K562 (cell line): ENCODE measurements around the gene EXTL1. TPM values are rescaled to one million over a fixed set of nuclear protein-coding genes. Genes with fewer than 3 reads are reported as not detected.
A peak's percentile ranks its signal among the peaks of the same experiment; 100 is the strongest.

Experiments used
- ATAC-seq: fragments of 200-7000 bp; cut with Tn5 transposase; 3 replicates; pipeline ENCODE4 v1.9.1; 2020; ENCODE audit warnings: moderate library complexity
- BruUV-seq: library from RNA; stranded (reverse); fragments of 400-500 nt; replicated peaks from 2 replicates; lab custom pipeline; 2021; lab: Mats Ljungman, UMichigan
- CTCF ChIA-PET: fragments of 300-600 bp; formaldehyde crosslinking; extraction: SDS; loops from one replicate; lab custom pipeline; 2021; ENCODE audit warnings: low intra/inter-chr PET ratio; lab: Yijun Ruan, JAX
- POLR2A ChIA-PET: fragments of 300-600, 350-650 bp; sonication (Branson Sonifier 250); formaldehyde crosslinking; extraction: SDS; loops from one replicate; lab custom pipeline; 2021; ENCODE audit warnings: antibody characterized with exemption, inconsistent platforms; lab: Yijun Ruan, JAX
- DNase-seq, 4 experiments: peaks; one replicate each; pipeline versions ENCODE4 v3.0.0 to v3.0.0-alpha.2; 2011 to 2018; ENCODE audit warnings: low spot score in 3 of 4, mixed read lengths in 3 of 4; ENCODE audit errors: extremely low read depth in 1 of 4
- FAIRE-seq: peaks from 2 replicates; lab custom pipeline; 2011; peaks lifted over from hg19 to GRCh38; lab: Jason Lieb, UNC
- H2AFZ ChIP-seq: 2 replicates; pipeline ENCODE4 v1.6.0; 2011; ENCODE audit warnings: low read depth, low read length, control low read depth, inconsistent platforms
- H3K27ac ChIP-seq: fragments of 200-600 bp; 3 replicates; pipeline ENCODE4 v1.8.0; 2011; ENCODE audit warnings: low read depth, mild to moderate bottlenecking, control low read depth, inconsistent platforms, low read length, moderate library complexity, mixed read lengths; ENCODE audit errors: extremely low read depth
- H3K27me3 ChIP-seq, 2 experiments: fragments of 300-600 bp in 1 of 2; 2 replicates in 1 of 2; 3 replicates in 1 of 2; pipeline versions ENCODE4 v1.6.0 to v1.8.0; 2011; ENCODE audit warnings: inconsistent platforms in 2 of 2, low read length in 2 of 2, mild to moderate bottlenecking in 1 of 2, mixed read lengths in 1 of 2, moderate library complexity in 1 of 2; ENCODE audit not compliant: control insufficient read depth in 2 of 2, insufficient read depth in 2 of 2
- H3K36me3 ChIP-seq: fragments of 300-600 bp; 3 replicates; pipeline ENCODE4 v1.8.0; 2011; ENCODE audit warnings: mild to moderate bottlenecking, low read length, inconsistent platforms; ENCODE audit not compliant: control insufficient read depth, insufficient read depth
- H3K4me1 ChIP-seq, 2 experiments: fragments of 200-600 bp in 1 of 2; replicated peaks in 1 of 2; 2 replicates in 1 of 2; 3 replicates in 1 of 2; pipeline versions ENCODE4 v1.5.1 to v1.8.0; 2011; ENCODE audit warnings: inconsistent platforms in 2 of 2, low read length in 2 of 2, mild to moderate bottlenecking in 1 of 2, mixed read lengths in 1 of 2, moderate library complexity in 1 of 2; ENCODE audit not compliant: control insufficient read depth in 2 of 2, insufficient read depth in 2 of 2
- H3K4me2 ChIP-seq: 2 replicates; pipeline ENCODE4 v1.6.1; 2011; ENCODE audit warnings: low read length, control low read depth, inconsistent platforms, mixed read lengths; ENCODE audit not compliant: insufficient read depth
- H3K4me3 ChIP-seq: fragments of 200-600 bp; sonication (generic), shearing (Covaris generic); 2 replicates; pipeline ENCODE4 v1.5.1; 2016; ENCODE audit warnings: control low read depth, inconsistent platforms
- H3K79me2 ChIP-seq: fragments of 200-600 bp; 3 replicates; pipeline ENCODE4 v1.8.0; 2011; ENCODE audit warnings: low read length, inconsistent platforms; ENCODE audit not compliant: control insufficient read depth, insufficient read depth
- H3K9ac ChIP-seq, 2 experiments: 2 replicates each; pipeline versions ENCODE4 v1.6.0 to v1.6.1; 2011; ENCODE audit warnings: low read depth in 2 of 2, low read length in 2 of 2, control low read depth in 1 of 2, inconsistent platforms in 1 of 2, mild to moderate bottlenecking in 1 of 2, mixed read lengths in 1 of 2; ENCODE audit not compliant: insufficient read depth in 1 of 2
- H3K9me1 ChIP-seq: one replicate; pipeline ENCODE4 v1.6.0; 2011; ENCODE audit warnings: inconsistent platforms, mild to moderate bottlenecking, low read length, moderate library complexity; ENCODE audit not compliant: control insufficient read depth, insufficient read depth
- H3K9me3 ChIP-seq: replicated peaks from 2 replicates; pipeline ENCODE4 v1.5.1; 2011; ENCODE audit warnings: low read depth, low read length, inconsistent platforms; ENCODE audit not compliant: control insufficient read depth, insufficient read depth
- H4K20me1 ChIP-seq: replicated peaks from 2 replicates; pipeline ENCODE4 v1.6.1; 2011; ENCODE audit warnings: low read length, inconsistent platforms, mixed read lengths; ENCODE audit not compliant: control insufficient read depth, insufficient read depth
- DACH1 ChIP-seq: fragments of 450-650 bp; IDR thresholded peaks from 2 replicates; pipeline ENCODE4 v1.6.1; 2018; ENCODE audit not compliant: partially characterized antibody
- E2F6 ChIP-seq, 2 experiments: IDR thresholded peaks; 2 replicates each; pipeline ENCODE4 v1.6.1; 2011; ENCODE audit warnings: borderline replicate concordance in 1 of 2, control low read depth in 1 of 2, low read depth in 1 of 2, low read length in 1 of 2, mild to moderate bottlenecking in 1 of 2, mixed read lengths in 1 of 2, moderate library complexity in 1 of 2; ENCODE audit not compliant: insufficient read depth in 1 of 2, insufficient read length in 1 of 2, poor library complexity in 1 of 2, severe bottlenecking in 1 of 2; ENCODE audit errors: extremely low read depth in 1 of 2
- FOXJ2 ChIP-seq: fragments of 200-800 bp; sonication (Bioruptor generic); IDR thresholded peaks from 2 replicates; pipeline ENCODE4 v1.6.1; 2016; ENCODE audit warnings: missing genetic modification characterization, missing compliant biosample characterization
- HINFP ChIP-seq: fragments of 450-650 bp; conservative IDR thresholded peaks from 2 replicates; pipeline ENCODE4 v1.6.1; 2016; ENCODE audit warnings: missing genetic modification characterization, low read depth, mild to moderate bottlenecking, control low read depth, missing compliant biosample characterization
- MCM2 ChIP-seq: fragments of 450-650 bp; IDR thresholded peaks from 2 replicates; pipeline ENCODE4 v1.6.1; 2017; ENCODE audit warnings: low read depth, mild to moderate bottlenecking
- RB1 ChIP-seq: fragments of 450-650 bp; IDR thresholded peaks from 2 replicates; pipeline ENCODE4 v1.6.1; 2017; ENCODE audit warnings: low read depth, mild to moderate bottlenecking
- RHOXF2B ChIP-seq: fragments of 250-450 bp; sonication (Bioruptor Pico); conservative IDR thresholded peaks from 2 replicates; pipeline ENCODE4 v1.5.1; 2021
- XRCC5 ChIP-seq: fragments of 200-400 bp; formaldehyde crosslinking; IDR thresholded peaks from 2 replicates; pipeline ENCODE4 v1.6.1; 2017; ENCODE audit warnings: low read depth, mild to moderate bottlenecking, low read length
- ZNF263 ChIP-seq: sonication (generic); formaldehyde crosslinking; IDR thresholded peaks from 2 replicates; pipeline ENCODE4 v1.8.0; 2022; ENCODE audit warnings: mild to moderate bottlenecking, missing genetic modification reagents, borderline replicate concordance
- ZNF696 ChIP-seq: fragments of 250-450 bp; sonication (Bioruptor Pico); conservative IDR thresholded peaks from 2 replicates; pipeline ENCODE4 v1.4.0; 2020; ENCODE audit warnings: mild to moderate bottlenecking, moderate library complexity
- ZNF780A ChIP-seq: fragments of 250-450 bp; sonication (Bioruptor Pico); IDR thresholded peaks from 2 replicates; pipeline ENCODE4 v1.5.0; 2021; ENCODE audit warnings: mild to moderate bottlenecking
- WGBS: fragments of 100-300 bp; shearing (Covaris generic); methylation state at CpG from one replicate; pipeline ENCODE4 v1.1.6; 2016; ENCODE audit warnings: low coverage, mixed read lengths; ENCODE audit not compliant: insufficient coverage; ENCODE audit errors: missing lambda C conversion rate; 5-methylcytosine and 5-hydroxymethylcytosine counted together
- in situ Hi-C: fragments of 300-500 bp; cut with MboI; formaldehyde crosslinking; loops from 4 replicates; pipeline ENCODE4 v1.15.0; 2018; ENCODE audit warnings: inconsistent platforms, mixed read lengths
- intact Hi-C: fragments of 100-400 bp; cut with micrococcal nuclease; formaldehyde crosslinking; loops from 2 replicates; pipeline ENCODE4 v1.14.2; 2022
- polyA plus RNA-seq, 8 experiments: library from polyadenylated mRNA; depleted of rRNA in 4 of 8; stranded (reverse) in 5 of 8; unstranded in 3 of 8; fragments of >200 nt; fragmentation: Nextera tagmentation in 2 of 8; fragmentation: Illumina TruSeq in 1 of 8; extraction: Ambion mirVana in 2 of 8; extraction: Trizol in 1 of 8; gene quantifications; 2 replicates each; pipeline versions ENCODE4 v1.2.1 to v1.2.3, GENCODE V29; 2011 to 2014; ENCODE audit warnings: inconsistent platforms in 1 of 8, missing spikeins in 1 of 8
- total RNA-seq, 7 experiments: library from RNA; depleted of rRNA in 6 of 7; stranded (reverse); fragments of >200 nt in 6 of 7; fragmentation: Illumina TruSeq in 2 of 7; extraction: Trizol in 2 of 7; gene quantifications; 2 replicates each; pipeline versions ENCODE4 v1.2.1 to v1.2.3, GENCODE V29; 2011 to 2021; ENCODE audit warnings: low replicate concordance in 1 of 7

EXTL1 gene
- total and polyA plus RNA-seq, 9 of the 15 experiments (the other 6 are each of a cell fraction or from before 2014, with no cell fraction given), result 0.04 to 0.23 (median 0.08) TPM; not detected in 3

GRCh38 chr1:26035203-26035958, 13.8 kb downstream of the EXTL1 start:
- peak; percentile 98 to 100 (median 99) for DNase-seq
- no peaks in the 10 kb centered on the region for H3K9me3 ChIP-seq
- H3K79me2 ChIP-seq, result peaks cover 8% of the 10 kb centered on the region; the same call in 2 of the 3 replicates
- peak overlapping the region; percentile 98 for H2AFZ ChIP-seq
- CTCF ChIA-PET, result interaction anchor here (0.6 to 3.9 kb wide), 8 partner anchors 70 to 165 kb away, joined by 3 to 65 read pairs (median 4); no protein-coding TSS in a partner anchor
- no peaks in the 10 kb centered on the region for H4K20me1 ChIP-seq
- ATAC-seq, result peak; percentile 96
- peaks cover 26 to 59% of the 10 kb centered on the region in 2 experiments for H3K4me1 ChIP-seq
- H3K4me3 ChIP-seq, result peak overlapping the region; percentile 77
- peak overlapping the region; percentile 93 to 96 for H3K9ac ChIP-seq
- POLR2A ChIA-PET, result interaction anchor here (0.6 to 3.1 kb wide), 21 partner anchors 9 to 286 kb away, joined by 3 to 23 read pairs (median 4); partner anchors contain the start of genes CEP85, PDIK1L and SLC30A2
- no peaks in the 10 kb centered on the region for H3K27me3 ChIP-seq
- peak; percentile 90 for FAIRE-seq
- peak overlapping the region; percentile 99 for H3K4me2 ChIP-seq
- no peaks in the 10 kb centered on the region for H3K9me1 ChIP-seq
- H3K27ac ChIP-seq, result peak overlapping the region; percentile 87
- intact Hi-C loops (no loop called here), in situ Hi-C loops (no loop called here)
- H3K36me3 ChIP-seq, result no peaks in the 10 kb centered on the region
- BruUV-seq, result TSS peak; percentile 79
- under 1% methylated on average over 58 of the region's 60 CpGs for WGBS
- TF ChIP-seq DACH1 (no peak), ZNF780A (CRISPR knock-in tag) (no peak), XRCC5 (no peak), MCM2 (no peak), FOXJ2 (no peak), ZNF263 (CRISPR knock-in tag) (peak; percentile 10; the same call in 1 of the 2 replicates), E2F6 (IDR thresholded peaks at IDR 0.05; ENCODE audit: borderline replicate concordance in 1 of 2, extremely low read depth in 1 of 2, insufficient read depth in 1 of 2, insufficient read length in 1 of 2, low read depth in 1 of 2, low read length in 1 of 2, poor library complexity in 1 of 2, severe bottlenecking in 1 of 2) (peak; percentile 66 to 88), RB1 (peak; percentile 76; the same call in 1 of the 2 replicates), HINFP (tag) (no peak; the same call in 1 of the 2 replicates), RHOXF2B (CRISPR knock-in tag) (peak; percentile 34; the same call in 1 of the 2 replicates), ZNF696 (no peak)
